Activated T-cell treated with anti-CD3 and anti-CD28 coated beads, Interleukin-2, amount 50 U/mL, for 24 hours (primary cell): ENCODE measurements around the gene PRCP.
A peak's percentile ranks its signal among the peaks of the same experiment; 100 is the strongest.

Experiments
- DNase-seq: peaks from one replicate; pipeline ENCODE4 v3.0.0-alpha.2; 2020
- H3K27ac Mint-ChIP-seq: 2 replicates; pipeline ENCODE4 v1.8.0; 2020; ENCODE audit warnings: mild to moderate bottlenecking, mixed read lengths
- H3K27me3 Mint-ChIP-seq: 2 replicates; pipeline ENCODE4 v1.8.0; 2020; ENCODE audit warnings: mixed read lengths
- H3K36me3 Mint-ChIP-seq: 2 replicates; pipeline ENCODE4 v1.8.0; 2020; ENCODE audit warnings: low read depth, mixed read lengths
- H3K4me1 Mint-ChIP-seq: 2 replicates; pipeline ENCODE4 v1.8.0; 2020; ENCODE audit warnings: low read depth, mixed read lengths
- H3K4me3 Mint-ChIP-seq: 2 replicates; pipeline ENCODE4 v1.8.0; 2020; ENCODE audit warnings: mild to moderate bottlenecking, moderate library complexity, mixed read lengths
- H3K9me3 Mint-ChIP-seq: 2 replicates; pipeline ENCODE4 v1.8.0; 2020; ENCODE audit warnings: mixed read lengths

PRCP gene

DNA sequence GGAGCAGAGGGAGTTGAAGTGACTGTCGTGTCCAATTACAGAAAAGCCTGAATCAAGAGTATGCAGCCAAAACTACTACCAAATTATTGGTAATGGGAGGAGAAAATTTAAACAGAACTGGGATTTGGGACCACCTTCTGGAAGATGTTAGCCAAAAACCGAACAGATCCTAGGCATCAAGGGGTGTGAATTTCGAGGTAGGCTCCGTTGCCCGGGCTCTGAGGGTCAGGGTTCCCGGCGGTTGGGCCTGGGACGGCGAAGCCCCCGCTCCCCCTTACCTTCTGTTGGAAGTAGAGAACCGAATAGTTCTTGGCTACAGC, 313 bp downstream of the PRCP start:
- H3K9me3 Mint-ChIP-seq = no peaks in the 10 kb centered on the region
- H3K27ac Mint-ChIP-seq = peak overlapping the region; percentile 99
- H3K4me1 Mint-ChIP-seq = peaks cover 71% of the 10 kb centered on the region
- no peaks in the 10 kb centered on the region for H3K27me3 Mint-ChIP-seq
- H3K36me3 Mint-ChIP-seq = peaks cover 27% of the 10 kb centered on the region
- DNase-seq = no peak
- peak overlapping the region; percentile 96 for H3K4me3 Mint-ChIP-seq

DNA sequence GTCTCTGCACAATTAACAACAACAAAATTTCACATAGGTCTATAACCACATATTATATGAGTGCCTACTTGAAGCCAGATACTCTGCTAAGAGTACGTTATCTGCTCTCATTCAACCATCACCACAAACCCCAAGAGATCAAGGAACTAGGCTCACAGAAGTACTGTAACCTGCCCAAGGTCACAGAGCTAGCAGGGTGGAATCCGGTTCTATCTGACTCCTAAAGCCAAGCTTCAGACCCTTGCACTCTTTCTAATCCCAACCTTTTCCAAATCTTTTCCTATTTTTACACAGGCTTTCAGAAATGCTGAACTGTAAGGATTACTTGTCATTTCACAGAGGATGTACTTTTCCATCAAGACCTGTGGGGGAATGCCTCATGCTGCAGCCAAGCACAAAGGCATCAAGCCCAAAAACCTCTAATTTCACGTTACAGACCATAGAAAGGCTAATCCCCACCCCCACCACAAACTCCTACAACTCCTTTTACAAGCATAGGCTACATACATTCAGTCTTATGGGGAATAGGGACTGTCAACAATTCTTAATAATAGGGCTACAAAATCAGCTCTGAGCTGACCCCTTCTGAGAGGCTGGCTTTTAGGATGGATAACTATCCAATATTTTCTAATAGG, 927 bp downstream of the PRCP start:
- peak overlapping the region; percentile 96 for H3K4me3 Mint-ChIP-seq
- no peak for DNase-seq
- peak overlapping the region; percentile 99 for H3K27ac Mint-ChIP-seq
- no peaks in the 10 kb centered on the region for H3K9me3 Mint-ChIP-seq
- H3K36me3 Mint-ChIP-seq = peaks cover 27% of the 10 kb centered on the region
- no peaks in the 10 kb centered on the region for H3K27me3 Mint-ChIP-seq
- H3K4me1 Mint-ChIP-seq = peaks cover 70% of the 10 kb centered on the region

DNA sequence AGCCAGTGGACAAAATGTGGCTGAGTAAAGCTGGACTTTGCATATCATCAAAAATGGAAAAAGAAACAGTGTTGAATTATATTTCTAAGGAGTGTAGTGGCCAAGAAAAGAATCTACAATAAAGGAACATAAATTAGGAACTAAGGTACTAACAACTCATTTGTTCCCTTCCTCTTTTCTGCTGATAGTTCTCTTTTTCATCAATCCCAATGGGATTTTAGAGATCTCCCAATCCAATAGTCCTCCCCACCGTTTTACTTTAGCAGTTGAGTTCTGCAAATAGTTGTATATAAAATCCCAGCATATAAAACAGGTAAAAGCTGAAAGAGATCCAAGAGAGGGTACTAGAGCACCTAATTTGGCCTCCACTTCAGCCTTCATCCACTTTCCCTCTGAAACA, 2.0 kb downstream of the PRCP start:
- Mint-ChIP-seq H3K4me1 (peaks cover 60% of the 10 kb centered on the region), H3K36me3 (peaks cover 24% of the 10 kb centered on the region), H3K4me3 (peak overlapping the region; percentile 36), H3K9me3 (no peaks in the 10 kb centered on the region), H3K27me3 (no peaks in the 10 kb centered on the region), H3K27ac (no peak overlapping the region)
- DNase-seq = no peak

DNA sequence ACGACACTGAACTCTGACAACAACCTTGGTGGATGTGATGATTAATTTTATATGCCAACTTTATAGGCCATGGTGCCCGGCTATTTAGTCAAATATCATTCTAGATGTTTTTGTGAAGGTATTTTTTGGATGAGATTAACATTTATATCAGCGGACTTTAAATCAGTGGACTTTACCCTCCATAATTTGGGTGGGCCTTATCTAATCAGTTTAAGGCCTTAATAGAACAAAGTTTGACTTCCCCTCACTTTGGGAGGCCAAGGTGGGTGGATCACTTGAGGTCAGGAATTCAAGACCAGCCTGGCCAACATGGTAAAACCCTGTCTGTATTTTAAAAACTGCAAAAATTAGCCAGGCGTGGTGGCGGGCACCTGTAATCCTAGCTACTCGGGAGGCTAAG, 4.0 kb downstream of the PRCP start:
- Mint-ChIP-seq H3K4me3 (no peak overlapping the region), H3K4me1 (peaks cover 49% of the 10 kb centered on the region), H3K36me3 (peaks cover 11% of the 10 kb centered on the region), H3K27me3 (no peaks in the 10 kb centered on the region), H3K9me3 (no peaks in the 10 kb centered on the region), H3K27ac (no peak overlapping the region)
- no peak for DNase-seq

DNA sequence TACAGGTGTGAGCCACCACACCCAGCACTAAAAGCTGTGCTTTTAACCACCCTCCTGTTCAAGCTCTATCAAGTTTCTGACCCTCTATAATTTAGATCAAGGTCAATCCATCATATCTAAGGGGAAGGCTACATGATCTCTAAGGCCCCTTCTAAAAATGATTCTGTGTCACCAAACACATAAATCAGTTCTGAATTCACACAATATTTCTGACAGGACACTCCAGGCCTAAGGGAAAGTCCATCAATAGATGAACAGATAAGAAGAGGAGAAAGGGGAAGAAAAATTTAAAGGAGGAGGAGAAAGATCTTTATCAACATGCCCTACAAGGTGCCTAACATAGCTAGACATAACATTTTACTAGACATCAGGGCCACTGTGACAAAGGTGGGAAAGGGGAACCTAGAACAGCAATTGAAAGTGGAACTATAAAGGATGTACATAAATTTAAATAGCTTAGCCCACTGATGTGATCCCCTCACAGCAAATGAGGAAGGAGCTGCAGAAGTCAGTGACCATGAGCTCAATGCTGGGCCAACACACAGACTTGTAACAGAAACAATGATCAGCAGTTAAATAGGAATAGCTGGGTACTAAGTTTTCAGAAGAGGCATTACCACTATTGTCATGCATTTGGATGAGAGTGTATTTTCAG, 4.7 kb downstream of the PRCP start:
- Mint-ChIP-seq H3K36me3 (peaks cover 8% of the 10 kb centered on the region), H3K27me3 (no peaks in the 10 kb centered on the region), H3K4me3 (no peak overlapping the region), H3K9me3 (no peaks in the 10 kb centered on the region), H3K4me1 (peaks cover 45% of the 10 kb centered on the region), H3K27ac (no peak overlapping the region)
- DNase-seq = no peak

DNA sequence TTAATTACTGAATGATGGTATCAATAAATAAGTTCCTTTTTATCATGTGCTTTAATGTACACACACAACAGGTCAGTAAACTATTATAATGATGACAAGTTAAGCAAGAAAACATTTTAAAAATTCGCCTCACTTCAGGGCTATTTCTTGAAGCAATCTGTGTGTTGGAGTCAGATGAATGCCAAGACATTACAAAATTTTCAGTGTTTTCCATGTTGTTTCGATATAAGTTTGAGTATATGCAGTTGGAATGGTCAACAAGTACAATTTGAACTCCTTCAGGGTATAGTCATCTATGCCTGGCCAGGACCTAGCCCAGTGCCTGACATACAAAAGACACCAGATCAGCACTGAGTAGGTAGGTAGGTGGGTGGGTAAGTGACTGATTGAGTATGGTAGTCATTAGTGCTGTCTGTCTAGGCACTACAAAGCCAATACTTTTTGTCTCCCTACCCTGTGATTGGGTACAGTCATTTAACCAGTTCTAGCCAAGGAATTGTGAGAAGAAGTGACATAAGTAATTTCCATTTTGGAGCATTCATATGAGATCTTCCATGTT, 7.5 kb downstream of the PRCP start:
- no peak for DNase-seq
- Mint-ChIP-seq H3K27ac (no peak overlapping the region), H3K4me1 (peaks cover 26% of the 10 kb centered on the region), H3K36me3 (peaks cover 5% of the 10 kb centered on the region), H3K27me3 (no peaks in the 10 kb centered on the region), H3K4me3 (no peak overlapping the region), H3K9me3 (no peaks in the 10 kb centered on the region)

DNA sequence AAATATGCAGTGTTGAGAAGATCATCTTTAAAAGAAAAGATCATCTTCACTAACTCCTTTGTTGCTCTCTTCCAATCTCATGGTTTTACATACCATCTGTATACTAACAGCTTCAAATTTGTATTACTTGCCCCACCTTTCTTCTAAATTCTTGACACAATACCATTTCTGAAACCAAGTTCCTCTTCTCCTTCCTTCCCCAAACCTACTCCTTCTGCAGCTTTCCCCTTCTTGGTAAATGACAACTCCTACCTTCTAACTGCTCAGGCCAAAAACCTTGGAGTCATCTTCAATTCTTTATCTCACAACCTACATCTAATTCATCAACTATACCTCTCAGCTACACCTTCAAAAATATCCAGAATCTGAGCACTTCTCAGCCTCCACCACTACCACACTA, 9.3 kb downstream of the PRCP start:
- Mint-ChIP-seq H3K4me1 (peaks cover 13% of the 10 kb centered on the region), H3K27me3 (no peaks in the 10 kb centered on the region), H3K4me3 (no peak overlapping the region), H3K36me3 (no peaks in the 10 kb centered on the region), H3K27ac (no peak overlapping the region), H3K9me3 (no peaks in the 10 kb centered on the region)
- no peak for DNase-seq

DNA sequence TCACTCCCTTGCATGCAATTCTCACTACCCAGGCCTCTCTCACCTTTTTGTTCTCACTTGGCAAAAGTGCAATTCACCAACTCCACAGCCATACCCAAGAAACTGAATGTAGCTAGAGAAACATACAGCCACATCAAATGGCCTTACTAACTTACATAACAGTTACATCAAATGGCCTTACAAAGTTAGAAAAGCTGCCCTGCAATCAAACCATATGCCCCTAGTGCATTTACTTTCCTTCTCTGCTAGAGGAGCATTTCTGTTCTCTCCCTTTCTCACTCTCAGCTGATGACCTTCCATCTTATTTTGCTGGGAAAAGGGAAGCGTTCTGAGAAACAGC, 10.3 kb downstream of the PRCP start:
- H3K4me3 Mint-ChIP-seq = no peak overlapping the region
- no peaks in the 10 kb centered on the region for H3K36me3 Mint-ChIP-seq
- peaks cover 5% of the 10 kb centered on the region for H3K4me1 Mint-ChIP-seq
- no peak for DNase-seq
- no peaks in the 10 kb centered on the region for H3K9me3 Mint-ChIP-seq
- no peaks in the 10 kb centered on the region for H3K27me3 Mint-ChIP-seq
- H3K27ac Mint-ChIP-seq = no peak overlapping the region

DNA sequence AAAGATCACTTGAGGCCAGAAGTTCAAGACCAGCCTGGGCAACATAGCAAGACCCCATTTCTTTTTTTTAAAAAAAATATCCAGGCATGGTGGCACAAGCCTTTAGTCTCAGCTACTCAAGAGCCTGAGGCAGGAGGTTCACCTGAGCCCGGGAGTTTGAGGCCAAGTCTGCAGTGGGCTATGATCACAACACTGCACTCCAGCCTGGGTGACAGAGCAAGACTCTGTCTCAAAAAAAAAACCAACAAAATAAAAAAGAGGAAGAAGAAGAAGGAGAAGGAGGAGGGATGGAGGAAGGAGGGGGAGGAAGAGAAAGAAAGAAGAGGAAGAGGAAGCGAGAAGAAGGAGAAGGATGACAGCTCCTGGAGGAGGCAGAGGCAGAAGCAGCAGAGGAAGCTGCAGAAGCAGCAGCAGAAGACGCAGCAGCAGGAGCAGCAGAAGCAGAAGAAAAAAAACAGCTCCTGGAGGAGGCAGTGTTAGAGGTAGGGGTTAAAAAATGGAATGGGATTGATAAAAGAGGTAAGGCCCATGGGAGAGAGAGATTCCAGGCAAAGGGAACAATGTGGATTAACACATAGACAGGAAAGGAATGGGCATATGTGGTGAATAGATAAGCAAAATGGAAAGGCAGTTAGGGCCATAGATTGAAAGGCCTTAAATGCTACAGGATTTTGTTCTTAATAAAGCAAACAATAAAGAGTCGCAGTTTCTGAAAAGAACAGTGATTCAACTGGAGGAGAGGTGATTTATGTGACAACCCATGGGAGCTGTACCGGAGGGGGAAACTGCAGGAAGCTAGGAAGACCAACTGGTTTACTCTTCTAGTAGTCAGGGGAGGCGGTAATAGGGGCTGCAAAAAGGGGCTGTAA, 10.9 kb downstream of the PRCP start:
- Mint-ChIP-seq H3K9me3 (no peaks in the 10 kb centered on the region), H3K4me1 (peaks cover 5% of the 10 kb centered on the region), H3K27me3 (no peaks in the 10 kb centered on the region), H3K27ac (no peak overlapping the region), H3K36me3 (no peaks in the 10 kb centered on the region), H3K4me3 (no peak overlapping the region)
- no peak for DNase-seq

DNA sequence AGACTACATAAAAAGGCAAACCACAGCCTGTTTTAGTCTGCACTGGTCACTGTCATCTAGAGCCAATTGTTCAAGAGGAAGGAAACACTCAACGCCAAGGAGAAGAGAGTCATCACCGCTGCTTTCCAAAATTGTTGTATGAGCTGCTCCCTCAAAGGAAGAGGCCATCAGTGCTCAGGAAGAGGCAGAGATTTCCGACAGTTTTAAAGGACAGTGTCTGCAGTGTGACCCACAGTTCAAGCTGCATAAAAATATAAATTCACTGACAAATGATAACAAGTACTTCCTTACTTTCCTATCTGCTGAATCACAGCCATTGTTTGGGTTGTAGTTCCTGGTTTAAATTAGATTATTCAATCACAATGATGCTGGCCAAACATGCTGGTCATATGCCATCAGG, 16.4 kb downstream of the PRCP start:
- Mint-ChIP-seq H3K36me3 (peaks cover 21% of the 10 kb centered on the region), H3K4me1 (no peaks in the 10 kb centered on the region), H3K9me3 (peaks cover 10% of the 10 kb centered on the region), H3K27ac (no peak overlapping the region), H3K27me3 (no peaks in the 10 kb centered on the region), H3K4me3 (no peak overlapping the region)
- no peak for DNase-seq

DNA sequence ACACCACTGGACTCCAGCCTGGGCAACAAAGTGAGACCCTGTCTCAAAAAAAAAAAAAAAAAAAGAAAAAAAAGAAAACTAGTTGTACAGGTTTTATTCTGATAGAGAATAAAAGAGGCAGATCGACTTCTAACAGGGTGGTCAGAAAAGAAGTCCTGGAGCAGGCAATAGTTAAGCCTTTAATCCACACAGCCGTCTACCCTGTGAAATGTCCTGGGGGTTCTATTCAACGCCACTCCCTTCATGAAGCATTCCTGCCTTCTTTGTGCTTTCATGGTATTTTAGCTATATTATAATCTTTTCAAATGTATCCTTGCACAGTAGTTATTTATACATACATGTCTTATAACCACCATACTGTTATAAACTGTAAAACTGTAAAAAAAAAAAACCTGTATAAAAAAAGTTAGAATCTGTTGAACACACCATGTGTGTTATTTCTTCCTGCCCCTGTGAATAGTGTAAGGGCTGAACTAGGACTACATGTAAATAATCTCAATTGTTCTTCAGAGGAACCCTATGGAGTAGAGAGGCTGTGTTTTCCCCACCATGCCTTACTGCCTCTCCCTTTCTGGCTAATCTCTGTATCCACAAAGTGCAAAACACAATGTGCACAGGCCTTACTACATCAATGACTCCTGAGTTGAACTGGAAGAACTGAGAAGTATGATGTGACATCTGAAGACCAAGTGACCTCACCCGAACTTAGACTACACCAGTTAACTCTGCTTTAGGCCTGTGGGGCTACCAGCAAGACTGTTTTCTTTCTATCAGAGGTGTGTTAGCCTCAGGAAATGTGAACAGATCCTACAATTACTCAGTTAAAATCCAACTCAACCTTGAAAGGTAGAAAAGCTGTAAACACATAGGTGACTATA, 25.3 kb downstream of the PRCP start:
- DNase-seq = no peak
- Mint-ChIP-seq H3K27me3 (no peaks in the 10 kb centered on the region), H3K9me3 (peaks cover 18% of the 10 kb centered on the region), H3K4me1 (peaks cover 28% of the 10 kb centered on the region), H3K27ac (peak overlapping the region; percentile 30), H3K36me3 (peaks cover 21% of the 10 kb centered on the region), H3K4me3 (no peak overlapping the region)

DNA sequence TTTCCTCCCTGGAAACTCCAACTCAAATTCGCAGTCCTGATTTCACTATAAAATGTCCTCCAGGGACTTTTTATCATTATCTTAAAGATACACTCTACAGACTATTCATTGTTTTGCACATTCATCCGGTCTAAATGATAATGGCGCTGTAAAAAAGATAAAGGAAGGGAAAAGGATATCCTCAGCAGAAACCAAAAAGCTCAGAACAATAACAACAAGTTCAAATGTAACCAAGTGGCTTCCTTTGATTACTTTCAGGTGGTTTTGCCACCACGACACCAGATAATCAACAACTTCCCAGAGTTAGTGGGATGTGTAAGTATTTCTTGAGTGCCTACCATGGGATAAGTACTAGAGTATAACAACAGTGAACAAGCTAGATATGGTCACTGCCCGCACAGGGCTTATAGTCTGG, 26.3 kb downstream of the PRCP start:
- H3K9me3 Mint-ChIP-seq = peaks cover 14% of the 10 kb centered on the region
- peaks cover 14% of the 10 kb centered on the region for H3K36me3 Mint-ChIP-seq
- H3K27me3 Mint-ChIP-seq = no peaks in the 10 kb centered on the region
- no peak overlapping the region for H3K4me3 Mint-ChIP-seq
- DNase-seq = no peak
- H3K4me1 Mint-ChIP-seq = peaks cover 28% of the 10 kb centered on the region
- H3K27ac Mint-ChIP-seq = peak overlapping the region; percentile 79

DNA sequence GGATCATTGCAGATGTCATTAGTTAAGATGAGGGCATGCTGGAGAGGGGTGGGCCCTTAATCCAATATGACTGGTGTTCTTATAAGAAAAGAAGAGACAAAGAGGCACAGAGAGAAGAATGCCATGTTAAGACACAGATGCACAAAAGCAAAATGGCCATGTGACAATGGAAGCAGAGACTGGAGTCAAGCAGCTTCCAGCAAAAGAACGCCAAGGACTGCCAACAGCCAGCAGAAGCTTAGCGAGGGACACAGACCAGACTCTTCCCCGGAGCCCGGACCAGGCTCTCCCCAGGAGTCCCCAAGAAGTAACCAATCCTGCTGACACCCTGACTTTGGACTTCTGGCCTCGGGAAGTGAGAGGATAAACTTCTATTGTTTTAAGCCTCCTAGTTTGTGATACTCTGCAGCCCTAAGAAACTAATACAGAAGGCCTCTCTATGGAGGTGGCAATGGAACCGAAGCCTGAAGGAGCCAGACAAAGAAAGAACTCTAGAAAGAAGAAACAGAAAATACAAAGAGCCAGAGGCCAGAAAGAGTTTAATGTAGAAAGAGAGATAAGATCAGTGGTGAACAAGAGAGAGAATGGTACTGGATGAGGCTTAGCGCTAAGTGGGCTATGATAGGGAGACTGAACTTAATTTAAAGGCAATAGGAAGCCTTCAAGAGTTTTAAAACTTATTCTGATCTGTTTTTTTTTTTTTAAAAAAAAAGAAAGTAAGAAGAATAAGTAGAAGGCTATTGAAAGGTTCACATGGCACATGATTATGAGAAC, 27.7 kb downstream of the PRCP start:
- H3K4me3 Mint-ChIP-seq = no peak overlapping the region
- peaks cover 30% of the 10 kb centered on the region for H3K4me1 Mint-ChIP-seq
- peak overlapping the region; percentile 22 for H3K27ac Mint-ChIP-seq
- peaks cover 3% of the 10 kb centered on the region for H3K36me3 Mint-ChIP-seq
- H3K9me3 Mint-ChIP-seq = peaks cover 6% of the 10 kb centered on the region
- no peaks in the 10 kb centered on the region for H3K27me3 Mint-ChIP-seq
- no peak for DNase-seq

DNA sequence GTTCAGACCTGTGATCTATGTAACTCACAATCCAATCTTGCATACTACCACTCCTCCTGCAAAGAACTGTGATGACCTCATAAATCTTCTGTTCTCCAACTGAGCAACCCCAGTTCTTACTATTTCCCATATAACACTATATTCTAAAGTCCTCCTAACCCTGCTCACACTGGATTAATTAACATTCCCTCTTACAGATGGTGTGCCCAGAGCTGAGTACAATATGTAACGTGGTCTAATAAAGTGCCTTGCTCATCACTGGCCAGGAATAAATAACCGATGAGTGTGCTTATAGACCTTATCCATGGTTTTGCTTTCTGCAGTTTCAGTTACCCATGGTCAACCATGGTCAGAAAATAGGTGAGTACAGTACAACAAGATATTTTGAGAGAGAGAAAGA, 28.6 kb downstream of the PRCP start:
- Mint-ChIP-seq H3K9me3 (peaks cover 2% of the 10 kb centered on the region), H3K4me3 (no peak overlapping the region), H3K36me3 (peaks cover 2% of the 10 kb centered on the region), H3K4me1 (peaks cover 34% of the 10 kb centered on the region), H3K27me3 (no peaks in the 10 kb centered on the region), H3K27ac (no peak overlapping the region)
- no peak for DNase-seq
